ENCODE measurements around the gene FOXP2.

FOXP2 gene

DNA sequence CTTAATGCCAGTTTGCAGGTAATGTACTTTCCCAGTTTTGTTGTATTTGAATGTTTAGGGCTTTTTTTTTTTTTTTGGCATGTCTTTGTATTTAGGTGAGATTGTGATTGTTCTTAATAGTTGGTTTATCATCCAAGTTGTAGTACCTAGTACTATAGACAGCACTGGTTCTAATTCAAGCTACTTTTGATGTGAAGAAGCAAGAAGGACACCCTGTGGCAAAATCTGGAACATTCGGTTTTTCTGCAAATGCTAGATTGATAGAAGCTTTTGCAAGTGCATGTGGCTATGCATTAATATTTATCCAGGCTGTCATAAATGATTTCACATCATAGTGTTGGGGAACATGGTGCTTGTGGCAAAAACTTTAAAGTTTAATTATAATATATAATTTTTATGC is 248.9 kb downstream of the FOXP2 start (continued):
- TF ChIP-seq ZNF704 (tag by site-specific recombination; IDR thresholded peaks at IDR 0.05) (no peak), ZNF266 (tag by site-specific recombination; IDR thresholded peaks at IDR 0.05; ENCODE audit: low read depth) (no peak), ZNF2 (tag by site-specific recombination; IDR thresholded peaks at IDR 0.05) (no peak), ZNF433 (tag by site-specific recombination; IDR thresholded peaks at IDR 0.05; ENCODE audit: low read depth) (no peak), ZNF654 (tag by site-specific recombination; IDR thresholded peaks at IDR 0.05; ENCODE audit: low read depth) (peak; percentile 65), ZNF510 (tag by site-specific recombination; IDR thresholded peaks at IDR 0.05; ENCODE audit: insufficient replicate concordance) (no peak)

DNA sequence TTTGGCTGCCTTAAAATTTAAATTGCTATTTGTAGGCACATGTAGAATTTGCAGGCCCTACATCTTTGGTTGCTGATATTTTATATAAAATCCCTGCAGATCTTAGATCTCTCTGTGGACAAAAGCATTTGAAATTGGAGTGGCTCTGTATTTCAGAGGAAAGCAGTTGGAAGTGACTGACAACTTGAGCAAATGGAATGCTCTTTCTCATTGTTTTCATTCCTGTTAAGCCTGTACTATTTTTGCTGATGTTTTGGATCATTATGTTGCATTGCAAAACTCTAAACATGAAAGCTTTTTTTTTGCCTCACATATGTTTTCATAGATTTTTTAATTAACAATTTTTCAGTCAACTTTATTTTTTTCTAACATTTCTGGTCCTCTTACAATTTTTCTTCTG is 256.1 kb downstream of the FOXP2 start:
- Histone ChIP-seq H3K36me3 (ENCODE audit: control insufficient read depth in 2 of 2, insufficient read depth in 1 of 2, low read length in 2 of 2) (no peaks in the 10 kb centered on the region), H3K27ac (ENCODE audit: extremely low read depth, low read depth, low read length) (no peak overlapping the region), H3K4me3 (ENCODE audit: low read depth, low read length) (no peak overlapping the region), H3K4me1 (ENCODE audit: control insufficient read depth, insufficient read depth, low read length) (no peaks in the 10 kb centered on the region), H3K9me3 (ENCODE audit: control insufficient read depth, insufficient read depth, low read depth, low read length) (no peaks in the 10 kb centered on the region)
- ChIA-PET POLR2A (interaction anchor here (0.6 kb wide), 1 partner anchor 585 kb away, joined by 4 read pairs; no protein-coding TSS in a partner anchor), CTCF (interaction anchor here (0.6 to 0.9 kb wide), 3 partner anchors 40 to 589 kb away, joined by 3 to 5 read pairs (median 3); no protein-coding TSS in a partner anchor)
- TF ChIP-seq ZNF19 (tag by site-specific recombination; IDR thresholded peaks at IDR 0.05; ENCODE audit: low read depth) (no peak), ZNF266 (tag by site-specific recombination; IDR thresholded peaks at IDR 0.05; ENCODE audit: low read depth) (no peak), SP2 (tag by site-specific recombination; IDR thresholded peaks at IDR 0.05) (no peak), ZNF580 (tag by site-specific recombination; IDR thresholded peaks at IDR 0.05) (no peak), ZNF10 (tag by site-specific recombination; IDR thresholded peaks at IDR 0.05) (no peak), GFI1B (tag by site-specific recombination; IDR thresholded peaks at IDR 0.05) (no peak), ZBTB1 (tag by site-specific recombination; IDR thresholded peaks at IDR 0.05) (no peak), KLF10 (tag by site-specific recombination; IDR thresholded peaks at IDR 0.05) (no peak), ZNF670 (tag by site-specific recombination; IDR thresholded peaks at IDR 0.05; ENCODE audit: low read depth) (no peak), MZF1 (tag by site-specific recombination; IDR thresholded peaks at IDR 0.05; ENCODE audit: borderline replicate concordance) (no peak), ZNF416 (tag by site-specific recombination; IDR thresholded peaks at IDR 0.05) (no peak), ZNF133 (tag by site-specific recombination; IDR thresholded peaks at IDR 0.05) (no peak), ZNF571 (tag by site-specific recombination; IDR thresholded peaks at IDR 0.05) (no peak), ZFP37 (tag by site-specific recombination; IDR thresholded peaks at IDR 0.05) (no peak), ZBTB7A (tag by site-specific recombination; IDR thresholded peaks at IDR 0.05; ENCODE audit: low read depth) (no peak), HOXC10 (CRISPR knock-in tag; IDR thresholded peaks at IDR 0.05) (no peak), ZNF791 (tag by site-specific recombination; IDR thresholded peaks at IDR 0.05) (no peak), ZNF658 (tag by site-specific recombination; IDR thresholded peaks at IDR 0.05) (no peak), ZEB2 (tag by site-specific recombination; IDR thresholded peaks at IDR 0.05) (no peak), ZBTB6 (tag by site-specific recombination; IDR thresholded peaks at IDR 0.05) (no peak)

All from HEK293 (cell line).